Prostate gland (tissue), 2 donors: Measurements from ENCODE around the gene ELAC1. TPM values are rescaled to one million over a fixed set of nuclear protein-coding genes. Genes with fewer than 3 reads are reported as not detected.
"Not testable (repeated sequence)": the region's sequence is repeated elsewhere in the genome, so short reads cannot be mapped to it uniquely, and the experiment has no call there.

ENCODE experiments used
- DNase-seq: peaks from one replicate; pipeline ENCODE4 v3.0.0-alpha.2; 2019; ENCODE audit warnings: low spot score
- H3K27ac ChIP-seq, 2 donors: fragments of 200-600 bp; sonication (generic); 2 replicates each; pipeline ENCODE4 v1.5.1; 2017 to 2019
- H3K27me3 ChIP-seq: fragments of 200-600 bp; sonication (generic); replicated peaks from 2 replicates; pipeline ENCODE4 v1.5.1; 2019; ENCODE audit not compliant: insufficient read depth
- H3K36me3 ChIP-seq, 2 donors: fragments of 200-600 bp; sonication (generic); 1 replicate in 1 of 2; 2 replicates in 1 of 2; pipeline versions ENCODE4 v1.5.1 to v1.8.1; 2017 to 2019
- H3K4me1 ChIP-seq: fragments of 200-600 bp; sonication (generic); replicated peaks from 2 replicates; pipeline ENCODE4 v1.5.1; 2019
- H3K4me3 ChIP-seq, 2 donors: fragments of 200-600 bp; sonication (generic); 2 replicates each; pipeline ENCODE4 v1.5.1; 2017 to 2019
- H3K9me3 ChIP-seq: fragments of 200-600 bp; sonication (generic); 2 replicates; pipeline ENCODE4 v1.5.1; 2017
- CTCF ChIP-seq, 4 experiments: fragments of 200-600 bp in 2 of 4; fragments of 450-650 bp in 2 of 4; sonication (generic) in 2 of 4; IDR thresholded peaks; 1 replicate in 3 of 4; 2 replicates in 1 of 4; pipeline ENCODE4 v1.5.1; 2016 to 2019; ENCODE audit warnings: antibody characterized with exemption in 4 of 4, mild to moderate bottlenecking in 2 of 4, moderate library complexity in 2 of 4
- POLR2A ChIP-seq: fragments of 450-650 bp; IDR thresholded peaks from one replicate; pipeline ENCODE4 v1.6.1; 2016; ENCODE audit warnings: antibody characterized with exemption, mild to moderate bottlenecking
- POLR2AphosphoS5 ChIP-seq: sonication (generic); formaldehyde crosslinking; IDR thresholded peaks from one replicate; pipeline ENCODE4 v1.6.1; 2017; ENCODE audit warnings: antibody characterized with exemption
- WGBS: methylation state at CpG from one replicate; pipeline ENCODE4 v1.1.5; 2018; 5-methylcytosine and 5-hydroxymethylcytosine counted together
- intact Hi-C: fragments of 100-400 bp; cut with DNase I; formaldehyde crosslinking; loops from one replicate; pipeline ENCODE4 v1.14.2; 2022
- total RNA-seq, 2 donors: library from RNA; depleted of rRNA; stranded (reverse); fragments of >200 nt; gene quantifications; one replicate each; pipeline ENCODE4 v1.1.0, GENCODE V29; 2016

ELAC1 gene
- total RNA-seq, 2 donors from 2014 or later: 7.1 to 16.0 TPM

- peak; percentile 78 for DNase-seq
- WGBS: 11% methylated on average over 2 of the region's 2 CpGs
- H3K27ac ChIP-seq: no peak overlapping the region
Observed at GRCh38 chr18:50970006-50970405, 2.2 kb downstream of the ELAC1 start.

DNA sequence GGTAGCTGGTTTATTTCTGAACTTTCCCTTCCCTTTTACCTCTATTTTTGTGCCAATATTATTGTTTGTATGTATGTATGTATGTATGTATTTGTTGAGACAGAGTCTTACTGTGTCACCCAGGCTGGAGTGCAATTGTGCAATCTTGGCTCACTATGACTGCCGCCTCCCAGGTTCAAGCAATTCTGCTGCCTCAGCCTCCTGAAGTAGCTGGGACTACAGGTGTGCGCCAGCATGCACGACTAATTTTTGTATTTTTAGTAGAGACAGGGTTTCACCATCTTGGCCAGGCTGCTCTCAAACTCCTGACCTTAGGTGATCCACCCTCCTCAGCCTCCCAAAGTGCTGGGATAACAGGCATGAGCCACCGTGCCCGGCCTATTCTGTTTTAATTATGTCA, 4.6 kb downstream of the ELAC1 start:
- H3K27ac ChIP-seq, H3K4me1 ChIP-seq, intact Hi-C loops, H3K4me3 ChIP-seq, H3K9me3 ChIP-seq, H3K36me3 ChIP-seq, DNase-seq, H3K27me3 ChIP-seq: not testable (repeated sequence)
- WGBS: 90% methylated on average over 5 of the region's 5 CpGs

More at GRCh38 chr18:50970006-50970405, 2.2 kb downstream of the ELAC1 start:
- H3K4me1 ChIP-seq: peaks cover 5% of the 10 kb centered on the region
- H3K9me3 ChIP-seq: no peaks in the 10 kb centered on the region
- no peaks in the 10 kb centered on the region for H3K27me3 ChIP-seq
- no peaks in the 10 kb centered on the region for H3K36me3 ChIP-seq
- no peak for TF ChIP-seq CTCF (IDR thresholded peaks at IDR 0.05)
- TF ChIP-seq POLR2AphosphoS5: peak; percentile 43
- no peak overlapping the region for H3K4me3 ChIP-seq
- intact Hi-C loops: no loop called here

DNA sequence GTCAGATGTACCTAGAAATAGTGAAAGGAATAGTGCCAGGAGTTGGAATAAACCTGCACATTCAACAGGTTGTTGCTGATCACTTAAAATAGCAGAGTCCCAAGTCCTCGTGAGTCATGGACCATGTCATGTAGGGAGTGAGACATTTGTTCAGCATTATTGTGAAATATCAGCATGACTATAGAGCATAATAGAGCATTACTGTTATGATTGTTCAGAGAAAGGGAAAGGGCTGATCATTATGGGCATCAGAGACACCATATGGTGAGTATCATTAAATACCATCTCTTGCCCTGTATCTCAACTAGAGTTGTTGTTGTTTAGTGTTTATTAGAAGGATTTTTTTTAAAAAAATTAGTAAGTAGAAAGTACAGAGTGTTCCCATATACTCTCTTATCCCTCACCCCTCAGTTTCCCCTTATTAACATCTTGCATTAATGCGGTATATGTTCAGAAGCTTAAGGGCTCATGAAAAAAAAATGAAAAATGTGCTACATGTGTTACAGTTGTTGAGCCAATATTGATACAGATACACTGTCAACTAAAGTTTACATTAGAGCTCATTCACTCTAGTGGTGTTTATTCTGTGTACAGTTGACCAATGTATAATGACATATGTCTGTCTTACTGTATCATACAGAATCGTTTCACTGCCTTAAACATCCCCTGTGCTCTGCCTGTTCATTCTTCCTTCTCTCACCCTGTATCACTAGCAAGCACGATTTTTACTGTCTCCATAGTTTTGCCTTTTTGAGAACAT, 5.7 kb downstream of the ELAC1 start:
- H3K36me3 ChIP-seq: no peaks in the 10 kb centered on the region
- intact Hi-C loops: no loop called here
- no peak overlapping the region for H3K4me3 ChIP-seq
- 91% methylated on average over 4 of the region's 4 CpGs for WGBS
- TF ChIP-seq POLR2A (no peak), POLR2AphosphoS5 (no peak), CTCF (IDR thresholded peaks at IDR 0.05) (no peak)
- H3K9me3 ChIP-seq: no peaks in the 10 kb centered on the region
- peaks cover 5% of the 10 kb centered on the region for H3K4me1 ChIP-seq
- no peak for DNase-seq
- no peaks in the 10 kb centered on the region for H3K27me3 ChIP-seq
- no peak overlapping the region for H3K27ac ChIP-seq

DNA sequence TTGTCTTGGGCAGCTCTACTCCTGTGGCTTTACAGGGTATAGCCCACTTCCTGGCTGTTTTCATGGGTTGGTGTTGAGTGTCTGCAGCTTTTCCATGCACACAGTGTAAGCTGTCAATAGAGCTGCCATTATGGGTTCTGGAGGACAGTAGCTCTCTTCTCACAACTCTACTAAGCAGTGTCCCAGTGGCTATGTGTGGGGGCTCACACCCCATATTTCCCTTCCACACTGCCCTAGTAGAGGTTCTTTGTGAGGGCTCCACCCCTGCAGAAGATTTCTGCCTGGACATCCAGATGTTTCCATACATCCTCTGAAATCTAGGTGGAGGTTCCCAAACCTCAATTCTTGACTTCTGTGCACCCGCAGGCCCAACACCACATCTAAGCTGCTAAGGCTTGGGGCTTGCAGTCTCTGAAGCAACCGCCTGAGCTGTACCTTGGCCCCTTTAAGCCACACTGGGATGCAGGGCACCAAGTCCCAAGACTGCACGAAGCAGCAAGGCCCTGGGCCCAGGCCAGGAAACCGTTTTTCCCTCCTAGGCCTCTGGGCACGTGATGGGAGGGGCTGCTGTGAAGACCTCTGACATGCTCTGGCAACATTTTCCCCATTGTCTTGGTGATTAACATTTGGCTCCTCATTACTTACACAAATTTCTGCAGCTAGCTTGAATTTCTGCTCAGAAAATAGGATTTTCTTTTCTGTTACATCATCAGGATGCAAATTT, 9.4 kb downstream of the ELAC1 start:
- Histone ChIP-seq H3K4me1 (peaks cover 3% of the 10 kb centered on the region), H3K27ac (no peak overlapping the region), H3K27me3 (no peaks in the 10 kb centered on the region), H3K4me3 (no peak overlapping the region), H3K9me3 (no peaks in the 10 kb centered on the region), H3K36me3 (no peaks in the 10 kb centered on the region)
- TF ChIP-seq CTCF (IDR thresholded peaks at IDR 0.05) (no peak), POLR2AphosphoS5 (no peak), POLR2A (no peak)
- intact Hi-C loops: no loop called here
- no peak for DNase-seq
- WGBS: 84% methylated on average over 5 of the region's 5 CpGs

DNA sequence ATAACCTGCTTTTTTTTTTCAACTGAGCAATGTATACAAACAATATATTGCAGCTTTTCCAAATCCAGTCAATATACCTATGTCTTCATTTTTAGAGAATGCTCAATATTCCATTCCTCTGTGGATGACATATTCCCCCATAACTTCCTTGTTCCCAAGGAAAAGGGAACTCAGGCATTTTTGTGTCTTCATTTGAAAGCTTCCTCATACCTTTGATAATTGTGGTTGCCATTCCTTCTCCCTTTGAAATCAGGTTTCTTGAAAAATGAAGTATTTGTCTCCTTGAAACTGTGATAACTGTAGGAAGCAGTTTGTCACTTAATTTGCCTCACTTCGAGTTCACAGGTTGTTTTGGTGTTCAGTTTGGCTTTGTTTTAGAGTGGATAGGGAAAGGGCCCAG, 13.5 kb downstream of the ELAC1 start:
- Histone ChIP-seq H3K27ac (peak overlapping the region; percentile 83 to 89), H3K9me3 (no peaks in the 10 kb centered on the region), H3K27me3 (no peaks in the 10 kb centered on the region), H3K4me1 (peaks cover 11% of the 10 kb centered on the region), H3K36me3 (no peaks in the 10 kb centered on the region), H3K4me3 (no peak overlapping the region)
- WGBS: 75% methylated on average over 1 of the region's 1 CpG
- TF ChIP-seq CTCF (IDR thresholded peaks at IDR 0.05) (no peak), POLR2A (no peak), POLR2AphosphoS5 (no peak)
- intact Hi-C loops: no loop called here
- no peak for DNase-seq
